Subcutaneous abdominal adipose tissue (tissue), 5 donors: Measurements from ENCODE around the gene RRN3.
"Not testable (repeated sequence)": the region's sequence is repeated elsewhere in the genome, so short reads cannot be mapped to it uniquely, and the experiment has no call there.

Experiments
- H3K27ac ChIP-seq: one replicate; pipeline ENCODE4 v1.7.0; 2013; ENCODE audit warnings: low read depth, mild to moderate bottlenecking, inconsistent platforms, low read length, moderate library complexity
- H3K27me3 ChIP-seq, 5 donors: one replicate each; pipeline ENCODE4 v1.7.0; 2013; ENCODE audit warnings: low read length in 5 of 5, inconsistent platforms in 1 of 5; ENCODE audit not compliant: control insufficient read depth in 5 of 5, insufficient read depth in 4 of 5
- H3K36me3 ChIP-seq, 5 donors: one replicate each; pipeline ENCODE4 v1.7.0; 2013; ENCODE audit warnings: low read length in 5 of 5; ENCODE audit not compliant: control insufficient read depth in 5 of 5, insufficient read depth in 5 of 5
- H3K4me1 ChIP-seq, 5 donors: one replicate each; pipeline ENCODE4 v1.7.0; 2013; ENCODE audit warnings: low read length in 5 of 5, mild to moderate bottlenecking in 3 of 5, moderate library complexity in 1 of 5; ENCODE audit not compliant: control insufficient read depth in 5 of 5, insufficient read depth in 5 of 5
- H3K4me3 ChIP-seq, 5 donors: one replicate each; pipeline ENCODE4 v1.7.0; 2013; ENCODE audit warnings: low read length in 5 of 5, low read depth in 1 of 5
- H3K9ac ChIP-seq, 5 donors: one replicate each; pipeline ENCODE4 v1.7.0; 2013; ENCODE audit warnings: low read length in 5 of 5, mild to moderate bottlenecking in 4 of 5, moderate library complexity in 3 of 5
- H3K9me3 ChIP-seq, 5 donors: one replicate each; pipeline ENCODE4 v1.7.0; 2013; ENCODE audit warnings: low read length in 5 of 5; ENCODE audit not compliant: control insufficient read depth in 5 of 5
- donor health status: healthy.
- donor health status: healthy.
- donor health status: healthy.
- donor health status: healthy.
- donor health status: healthy.

Gene RRN3

DNA sequence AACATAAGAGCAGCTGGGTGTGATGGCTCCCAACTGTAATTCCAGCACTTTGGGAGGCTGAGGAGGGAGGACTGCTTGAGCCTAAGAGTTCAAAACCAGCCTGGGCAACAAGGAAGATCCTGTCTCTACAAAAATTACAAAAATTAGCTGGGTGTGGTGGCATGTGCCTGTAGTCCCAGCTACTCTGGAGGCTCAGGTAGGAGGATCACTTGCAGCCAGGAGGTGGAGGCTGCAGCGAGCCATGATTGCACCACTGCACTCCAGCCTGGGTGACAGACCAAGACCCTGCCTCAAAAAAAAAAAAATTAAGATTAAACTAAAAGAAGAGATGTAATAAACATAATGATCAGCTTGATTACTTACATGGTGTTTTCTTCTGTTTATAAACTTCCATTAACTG is 43.6 kb downstream of the RRN3 start:
- Histone ChIP-seq H3K4me1 (peaks cover 1 to 30% (median 24%) of the 10 kb centered on the region in 5 donors), H3K36me3 (peaks cover 0 to 23% (median 17%) of the 10 kb centered on the region in 5 donors)
- not testable (repeated sequence) for H3K27me3 ChIP-seq, H3K27ac ChIP-seq, H3K4me3 ChIP-seq, H3K9ac ChIP-seq, H3K9me3 ChIP-seq

DNA sequence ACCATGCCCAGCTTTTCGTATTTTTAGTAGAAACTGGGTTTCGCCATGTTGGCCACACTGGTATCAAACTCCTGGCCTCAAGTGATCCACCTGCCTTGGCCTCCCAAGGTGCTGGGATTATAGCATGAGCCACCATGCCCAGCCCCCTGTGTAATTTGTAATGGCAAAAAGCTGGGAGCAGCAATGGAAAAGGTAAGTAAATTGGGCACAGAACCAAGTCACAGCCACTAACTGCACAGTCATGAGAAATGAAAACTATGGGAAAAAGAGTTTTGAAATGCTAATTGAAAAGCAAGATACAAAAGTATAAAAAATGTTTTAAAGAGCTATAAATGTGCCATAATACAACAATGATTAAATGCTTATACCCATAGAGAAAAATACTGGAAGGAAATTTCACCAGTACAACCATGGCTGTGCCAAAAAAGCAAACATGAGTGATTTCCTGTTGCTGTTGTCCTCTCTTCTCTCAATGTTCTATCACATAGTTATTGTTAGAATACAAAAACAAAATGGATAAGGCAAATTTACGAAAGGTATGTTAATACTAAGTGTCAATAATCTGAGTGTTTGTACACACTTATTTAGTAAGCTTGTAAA is 44.4 kb downstream of the RRN3 start:
- no peak overlapping the region for H3K4me3 ChIP-seq
- H3K27ac ChIP-seq = no peak overlapping the region
- H3K9ac ChIP-seq = peak overlapping the region in 1 of 5 donors; percentile 22
- peaks cover 1 to 23% (median 18%) of the 10 kb centered on the region in 5 donors for H3K4me1 ChIP-seq
- no peaks in the 10 kb centered on the region for H3K9me3 ChIP-seq
- H3K27me3 ChIP-seq = no peaks in the 10 kb centered on the region
- peaks cover 0 to 25% (median 19%) of the 10 kb centered on the region in 5 donors for H3K36me3 ChIP-seq

DNA sequence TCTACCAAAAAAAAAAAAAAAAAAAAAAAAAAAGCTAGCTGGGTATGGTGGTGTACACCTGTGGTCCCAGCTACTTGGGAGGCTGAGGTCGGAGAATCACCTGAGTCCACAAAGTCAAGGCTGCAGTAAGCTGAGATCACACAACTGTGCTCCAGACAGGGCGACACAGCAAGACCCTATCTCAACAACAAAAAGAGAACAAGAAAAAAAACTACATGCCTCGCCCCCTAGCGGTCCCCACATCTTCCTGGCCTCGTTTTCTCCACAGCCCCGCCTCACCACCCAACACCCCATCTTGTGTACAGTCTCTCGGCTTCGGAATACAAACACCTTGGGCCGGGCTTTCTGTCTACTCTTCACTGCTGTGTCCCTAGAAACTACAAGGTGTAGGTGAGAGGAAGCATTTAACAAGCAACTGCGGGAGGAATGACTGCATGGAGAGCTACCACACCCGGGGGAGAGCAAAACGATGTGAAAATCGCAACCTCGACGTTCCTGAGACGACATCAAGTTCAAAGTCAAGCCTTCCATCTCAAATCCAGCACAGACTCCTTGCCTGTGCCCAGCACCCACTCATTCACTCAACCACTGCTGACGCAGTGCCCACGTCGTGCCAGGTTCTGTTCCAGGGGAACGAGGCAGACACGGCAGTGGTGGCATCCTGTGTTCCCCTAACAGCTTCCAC is 47.2 kb downstream of the RRN3 start:
- Histone ChIP-seq H3K9me3 (no peaks in the 10 kb centered on the region), H3K27me3 (no peaks in the 10 kb centered on the region), H3K4me1 (peaks cover 0 to 12% (median 8%) of the 10 kb centered on the region in 5 donors), H3K4me3 (no peak overlapping the region), H3K36me3 (peaks cover 0 to 37% (median 28%) of the 10 kb centered on the region in 5 donors), H3K9ac (no peak overlapping the region), H3K27ac (no peak overlapping the region)

DNA sequence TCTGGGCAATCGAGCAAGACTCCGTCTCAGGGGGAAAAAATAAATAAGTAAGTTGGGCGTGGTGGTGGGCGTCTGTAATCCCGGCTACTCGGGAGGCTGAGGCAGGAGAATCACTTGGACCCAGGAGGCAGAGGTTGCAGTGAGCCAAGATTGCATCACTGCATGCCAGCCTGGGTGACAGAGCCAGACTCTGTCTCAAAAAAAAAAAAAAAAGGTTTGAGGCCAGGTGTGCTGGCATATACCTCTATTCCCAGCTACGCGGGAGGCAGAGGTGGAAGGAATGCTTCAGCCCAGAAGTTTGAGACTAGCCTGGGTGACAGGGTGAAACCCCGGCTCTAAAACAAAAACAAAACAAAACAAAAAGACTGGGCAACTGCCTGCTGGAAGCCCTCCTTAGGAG is 48.8 kb downstream of the RRN3 start:
- Histone ChIP-seq H3K36me3 (peaks cover 0 to 49% (median 39%) of the 10 kb centered on the region in 5 donors), H3K4me1 (peaks cover 5 to 20% (median 17%) of the 10 kb centered on the region in 5 donors)
- not testable (repeated sequence) for H3K9me3 ChIP-seq, H3K4me3 ChIP-seq, H3K27me3 ChIP-seq, H3K9ac ChIP-seq, H3K27ac ChIP-seq

DNA sequence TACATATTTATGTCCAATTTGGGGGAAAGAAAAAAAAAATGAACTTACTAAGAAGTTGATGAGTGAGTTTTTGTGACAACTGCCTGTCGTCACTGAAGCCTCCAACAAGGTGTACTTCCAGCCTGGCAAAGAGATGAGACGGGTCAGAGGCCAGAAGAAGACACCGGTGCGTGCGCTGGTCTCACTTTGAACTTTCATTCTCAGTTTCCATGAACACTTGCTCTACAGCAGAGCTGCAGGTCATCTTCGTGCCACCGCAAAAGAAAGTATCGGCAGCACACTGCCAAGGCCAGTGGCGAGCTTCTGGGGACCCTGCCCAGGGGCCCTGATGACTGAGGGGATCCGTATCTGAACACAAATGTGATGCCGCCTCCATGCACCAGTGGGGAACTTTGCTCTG is 49.8 kb downstream of the RRN3 start:
- peak overlapping the region in 1 of 5 donors; percentile 16 for H3K9ac ChIP-seq
- peaks cover 5 to 17% (median 14%) of the 10 kb centered on the region in 5 donors for H3K4me1 ChIP-seq
- H3K4me3 ChIP-seq = no peak overlapping the region
- H3K9me3 ChIP-seq = no peaks in the 10 kb centered on the region
- H3K27me3 ChIP-seq = no peaks in the 10 kb centered on the region
- no peak overlapping the region for H3K27ac ChIP-seq
- peaks cover 3 to 59% (median 49%) of the 10 kb centered on the region in 5 donors for H3K36me3 ChIP-seq

DNA sequence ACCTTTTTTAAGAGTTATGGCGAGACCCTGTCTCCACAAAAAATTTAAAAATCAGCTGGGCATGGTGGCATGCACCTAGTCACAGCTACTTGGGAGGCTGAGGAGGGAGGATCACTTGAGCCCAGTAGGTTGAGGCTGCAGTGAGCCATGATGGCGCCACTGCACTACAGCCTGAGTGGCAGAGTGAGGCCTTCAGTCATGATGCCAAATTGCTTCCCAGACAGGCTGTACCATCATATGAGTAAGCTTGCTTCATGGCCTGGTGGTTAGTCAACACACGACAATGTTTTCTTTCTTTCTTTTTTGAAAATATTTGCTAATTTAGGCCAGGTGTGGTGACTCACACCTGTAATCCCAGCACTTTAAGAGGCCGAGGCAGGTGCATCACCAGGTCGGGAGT is 50.7 kb downstream of the RRN3 start:
- no peak overlapping the region for H3K27ac ChIP-seq
- H3K9ac ChIP-seq = no peak overlapping the region
- peaks cover 10 to 69% (median 58%) of the 10 kb centered on the region in 5 donors for H3K36me3 ChIP-seq
- H3K9me3 ChIP-seq = no peaks in the 10 kb centered on the region
- no peak overlapping the region for H3K4me3 ChIP-seq
- H3K27me3 ChIP-seq = no peaks in the 10 kb centered on the region
- peaks cover 5 to 17% (median 14%) of the 10 kb centered on the region in 5 donors for H3K4me1 ChIP-seq

DNA sequence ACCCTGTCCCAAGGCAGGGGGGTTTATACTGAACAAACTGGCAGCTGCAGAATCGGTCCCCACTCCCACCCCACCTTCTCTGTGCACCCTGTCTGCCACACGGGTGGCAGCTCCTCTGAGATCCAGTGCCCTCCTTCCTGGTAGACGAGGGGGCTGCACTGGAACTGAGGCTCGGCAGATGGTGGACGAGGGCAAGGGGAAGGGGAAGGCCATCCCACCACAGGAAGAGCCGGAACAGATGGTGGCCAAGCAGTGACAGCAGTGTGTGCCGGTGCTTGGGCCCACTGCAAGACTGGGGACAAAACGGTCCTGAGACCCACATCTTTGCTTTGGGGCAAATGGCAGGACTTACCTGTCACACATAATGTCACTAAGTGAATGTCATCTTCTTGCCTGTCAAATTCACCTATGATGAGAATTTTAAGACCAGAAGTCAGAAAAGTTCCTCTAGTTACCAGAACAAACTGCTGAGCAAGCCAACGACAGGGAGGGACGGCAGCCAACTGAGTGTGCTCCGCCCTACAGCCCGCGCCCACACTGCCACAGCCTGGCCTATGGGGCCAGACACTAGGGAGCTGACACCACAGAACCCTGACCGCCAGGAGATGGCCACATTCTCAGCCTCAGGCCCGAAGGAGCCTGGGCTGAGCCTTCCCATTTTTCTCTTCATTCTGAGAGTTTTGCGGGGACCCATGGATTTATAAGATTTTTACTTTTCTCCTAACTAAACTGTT is 52.6 kb downstream of the RRN3 start:
- Histone ChIP-seq H3K9me3 (no peaks in the 10 kb centered on the region), H3K9ac (peak overlapping the region in 1 of 5 donors; percentile 45), H3K27me3 (no peaks in the 10 kb centered on the region), H3K36me3 (peaks cover 13 to 73% (median 66%) of the 10 kb centered on the region in 5 donors), H3K27ac (peak overlapping the region; percentile 41), H3K4me1 (peaks cover 5 to 24% (median 16%) of the 10 kb centered on the region in 5 donors), H3K4me3 (no peak overlapping the region)

DNA sequence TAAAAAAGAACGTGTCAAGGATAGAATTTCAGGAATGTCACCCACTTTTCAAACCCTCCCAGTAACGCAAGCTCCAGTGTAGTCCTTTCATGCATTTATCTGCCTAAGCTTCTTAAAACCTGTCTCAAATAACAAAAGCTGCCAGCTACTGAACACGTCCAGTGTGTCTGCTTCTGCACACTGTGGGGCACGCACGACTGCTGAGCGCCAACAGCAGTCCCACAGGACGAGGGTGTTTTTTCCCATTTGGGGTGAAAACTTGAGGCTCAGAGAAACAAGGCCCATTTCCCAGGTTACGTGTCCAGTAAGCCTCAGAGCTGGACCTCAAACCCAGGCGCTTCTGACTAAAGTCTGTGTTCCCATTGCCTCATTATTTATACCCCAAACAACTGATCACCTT is 55.4 kb downstream of the RRN3 start:
- Histone ChIP-seq H3K9ac (no peak overlapping the region), H3K4me1 (peaks cover 7 to 45% (median 34%) of the 10 kb centered on the region in 5 donors), H3K4me3 (no peak overlapping the region), H3K36me3 (peaks cover 13 to 82% (median 76%) of the 10 kb centered on the region in 5 donors), H3K9me3 (no peaks in the 10 kb centered on the region), H3K27ac (no peak overlapping the region), H3K27me3 (no peaks in the 10 kb centered on the region)

DNA sequence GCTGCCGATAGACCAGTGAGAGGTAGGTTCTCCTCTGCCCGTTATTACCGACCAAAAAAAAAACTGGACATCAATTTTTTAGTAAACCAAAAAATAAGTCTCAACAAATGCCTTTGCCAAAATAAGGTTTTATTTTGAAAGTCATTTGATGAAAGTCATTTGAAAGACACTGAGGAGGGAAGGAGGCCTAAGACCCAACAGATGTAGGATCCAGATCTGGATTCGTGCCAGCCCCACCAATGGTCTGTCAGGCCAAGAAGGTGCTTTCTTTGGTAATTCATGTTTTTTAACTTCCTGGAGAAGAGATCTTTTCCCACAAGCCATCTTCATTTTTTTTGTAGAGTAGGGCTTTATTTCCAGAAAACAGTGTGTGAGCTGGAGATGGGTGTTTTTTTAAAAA is 56.3 kb downstream of the RRN3 start:
- Histone ChIP-seq H3K4me1 (peaks cover 7 to 54% (median 43%) of the 10 kb centered on the region in 5 donors), H3K9me3 (no peaks in the 10 kb centered on the region), H3K27me3 (no peaks in the 10 kb centered on the region), H3K27ac (peak overlapping the region; percentile 55), H3K9ac (no peak overlapping the region), H3K36me3 (peaks cover 13 to 87% (median 86%) of the 10 kb centered on the region in 5 donors), H3K4me3 (no peak overlapping the region)

DNA sequence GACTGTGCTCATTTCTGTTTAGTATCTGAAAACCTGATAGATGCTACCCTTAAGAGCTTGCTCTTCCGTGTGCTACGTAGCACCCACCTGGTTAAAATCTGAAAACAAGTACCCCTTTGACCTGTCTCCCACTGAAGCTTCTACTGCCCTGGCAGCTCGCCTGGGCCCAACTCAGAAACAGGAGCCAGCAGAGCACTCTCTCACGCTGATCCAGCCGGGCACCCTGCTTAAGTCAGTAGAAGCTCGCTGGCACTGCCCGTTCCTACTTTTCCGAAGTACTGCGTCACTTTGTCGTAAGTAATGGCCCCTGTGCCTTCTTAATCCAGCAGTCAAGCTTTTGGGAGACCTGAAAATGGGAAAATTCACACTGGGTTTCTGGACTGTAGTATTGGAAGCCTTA is 57.1 kb downstream of the RRN3 start:
- Histone ChIP-seq H3K4me3 (no peak overlapping the region), H3K27ac (peak overlapping the region; percentile 55), H3K27me3 (no peaks in the 10 kb centered on the region), H3K9ac (no peak overlapping the region), H3K4me1 (peaks cover 7 to 55% (median 46%) of the 10 kb centered on the region in 5 donors), H3K9me3 (no peaks in the 10 kb centered on the region), H3K36me3 (peaks cover 13 to 93% (median 93%) of the 10 kb centered on the region in 5 donors)
